Stimulated activated CD4-positive, alpha-beta T cell treated with anti-CD3 and anti-CD28 coated beads, Interleukin-1b, Interleukin-23, amount 100 ng/mL, for 24 hours (primary cell): ENCODE data around the gene SF3A1.
A peak's percentile ranks its signal among the peaks of the same experiment; 100 is the strongest.

Experiments
- DNase-seq, 4 experiments: peaks; one replicate each; pipeline ENCODE4 v3.0.0-alpha.2; 2020; ENCODE audit warnings: low read depth in 4 of 4, low spot score in 1 of 4

SF3A1 gene

DNA sequence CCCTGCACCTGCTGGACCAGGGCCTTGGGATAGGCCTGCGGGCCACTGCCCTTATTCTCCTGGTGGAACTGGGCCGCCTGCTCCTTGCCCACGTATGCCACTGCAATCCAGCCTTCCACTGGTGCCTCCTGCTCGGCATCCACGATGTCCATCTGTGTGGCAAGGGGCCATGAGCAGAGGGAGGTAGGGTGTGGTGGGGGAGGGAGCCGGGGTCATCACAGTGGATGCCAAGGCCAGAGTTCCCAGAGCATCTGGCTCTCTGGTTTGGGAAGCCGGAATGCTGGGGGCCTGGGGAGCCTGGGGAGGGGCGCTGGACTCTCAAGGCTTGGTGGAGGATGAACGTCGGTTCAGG, 29.9 kb upstream of the SF3A1 start:
- no peak for DNase-seq

DNA sequence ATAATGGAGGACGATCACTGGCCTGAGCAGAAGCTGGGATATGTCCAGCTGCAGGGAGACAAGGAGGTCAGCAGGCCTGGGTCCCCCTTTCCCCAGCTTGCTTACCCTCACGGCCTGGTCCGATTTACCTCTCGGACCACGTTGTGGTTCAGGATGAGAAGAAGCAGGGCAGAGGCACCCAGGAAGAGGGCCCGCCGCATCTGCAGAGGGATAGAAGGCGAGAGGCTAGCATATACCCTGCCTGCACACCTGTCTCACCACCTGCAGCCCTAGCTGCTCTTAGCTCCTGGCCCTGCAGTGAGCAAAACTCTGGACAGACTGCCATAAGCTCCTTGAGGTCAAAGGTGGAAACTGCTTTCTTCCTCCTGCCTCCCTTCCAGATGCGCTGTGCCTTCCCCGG, 29.2 kb upstream of the SF3A1 start:
- no peak for DNase-seq

DNA sequence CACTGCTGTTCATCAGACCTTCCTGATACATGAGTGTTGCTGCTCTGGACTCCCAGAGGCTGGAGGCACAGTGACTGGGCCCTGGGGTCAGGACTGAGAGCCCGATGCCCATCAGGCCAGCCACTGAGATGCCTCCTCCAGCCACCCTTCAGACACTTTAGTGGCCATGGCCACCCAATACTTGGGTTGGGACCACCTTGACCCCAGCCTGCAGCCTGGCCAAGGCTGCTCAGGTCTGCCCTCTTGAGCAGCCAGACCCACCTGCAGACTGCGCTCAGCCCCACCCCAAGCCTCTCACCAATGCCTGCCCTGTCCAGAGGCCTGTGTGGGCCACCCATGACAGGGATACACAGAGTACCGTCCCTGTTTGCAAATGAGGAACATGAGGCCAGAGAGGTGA, 26.4 kb upstream of the SF3A1 start:
- no peak for DNase-seq

DNA sequence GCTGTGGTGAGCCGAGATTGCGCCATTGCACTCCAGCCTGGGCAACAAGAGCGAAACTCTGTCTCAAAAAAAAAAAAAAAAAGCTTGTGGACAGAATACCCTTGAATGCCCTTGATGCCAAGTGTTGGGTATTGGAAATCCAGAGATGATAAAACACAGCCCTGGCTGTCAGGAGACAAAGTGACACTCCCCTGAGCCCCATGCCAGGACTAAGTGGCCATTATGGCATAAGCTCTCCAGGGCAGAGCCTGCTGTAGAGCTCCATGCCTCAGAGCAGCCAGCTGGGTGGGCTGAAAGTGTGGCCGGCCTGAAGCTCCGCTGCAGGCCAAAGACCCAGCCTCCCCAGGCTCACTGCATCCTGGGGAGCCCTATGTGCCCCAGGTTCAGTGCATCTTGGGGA, 25.6 kb upstream of the SF3A1 start:
- no peak for DNase-seq

DNA sequence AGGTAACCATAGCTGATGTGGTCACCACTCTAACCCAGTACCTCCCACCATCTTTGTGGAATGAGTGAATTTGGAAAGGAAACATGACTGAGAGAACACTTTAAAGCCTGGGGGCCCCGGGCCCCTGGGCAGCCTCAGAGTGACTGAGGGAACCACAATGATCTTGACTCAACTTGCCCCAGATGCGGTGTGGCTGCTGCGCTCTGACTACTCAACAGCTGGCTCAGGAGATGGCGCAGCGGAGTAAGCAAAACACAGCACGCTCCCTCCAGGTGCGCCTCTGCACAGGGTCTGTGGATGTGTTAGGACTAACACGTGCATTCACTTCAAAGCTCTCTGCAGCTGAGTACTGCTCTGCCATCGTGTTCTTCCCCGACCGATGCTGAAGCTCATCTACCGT, 24.6 kb upstream of the SF3A1 start:
- DNase-seq = no peak

DNA sequence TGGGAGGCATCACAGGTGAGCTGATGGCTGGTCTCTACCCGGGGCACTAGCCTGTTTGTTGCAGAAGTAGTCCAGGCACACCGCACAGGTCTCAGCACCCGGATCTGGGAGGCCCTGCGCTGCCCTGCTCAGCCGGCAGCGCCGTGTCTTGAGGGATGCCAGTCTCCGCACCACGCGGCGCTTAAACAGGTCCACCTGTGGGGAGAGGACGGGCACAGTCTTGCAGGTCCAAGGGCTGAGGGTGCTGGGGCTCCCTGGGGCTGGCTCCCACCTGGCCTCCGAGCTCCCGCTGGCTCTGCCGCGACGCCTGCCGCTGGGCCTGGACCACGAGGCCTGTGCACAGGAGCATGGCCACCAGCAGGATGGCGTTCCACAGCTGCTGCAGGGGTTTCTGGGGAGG, 23.3 kb upstream of the SF3A1 start:
- no peak for DNase-seq

- no peak for DNase-seq
Measured at GRCh38 chr22:30375312-30375849, 18.7 kb upstream of the SF3A1 start.

GRCh38 chr22:30373331-30374325, 16.9 kb upstream of the SF3A1 start:
- DNase-seq = no peak

DNA sequence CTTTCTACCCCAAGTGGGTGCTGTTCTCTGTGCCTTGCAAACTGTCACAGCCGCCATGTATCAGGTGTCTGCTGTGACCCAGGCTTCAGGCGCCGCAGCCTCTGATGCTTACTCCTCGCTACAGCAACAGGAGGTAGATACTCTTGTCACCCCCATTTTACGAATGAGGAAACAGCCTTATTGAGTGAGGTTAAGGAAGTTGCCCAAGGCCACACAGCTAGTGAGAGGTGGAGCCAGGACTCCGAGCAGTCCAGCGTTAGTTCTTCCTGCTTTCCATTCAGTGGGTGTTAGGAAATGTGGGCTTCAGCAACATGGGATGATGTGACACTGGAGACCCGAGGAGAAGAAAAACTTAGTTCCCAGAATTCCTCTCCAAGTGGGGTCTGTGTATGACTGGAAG, 16.2 kb upstream of the SF3A1 start:
- DNase-seq = no peak

GRCh38 chr22:30371981-30372380, 15.3 kb upstream of the SF3A1 start:
- DNase-seq = no peak

- no peak for DNase-seq
Measured at GRCh38 chr22:30371321-30371720, 14.6 kb upstream of the SF3A1 start.

GRCh38 chr22:30370641-30371230, 14.0 kb upstream of the SF3A1 start:
- DNase-seq = no peak

GRCh38 chr22:30368420-30368819, 11.7 kb upstream of the SF3A1 start:
- no peak for DNase-seq

DNA sequence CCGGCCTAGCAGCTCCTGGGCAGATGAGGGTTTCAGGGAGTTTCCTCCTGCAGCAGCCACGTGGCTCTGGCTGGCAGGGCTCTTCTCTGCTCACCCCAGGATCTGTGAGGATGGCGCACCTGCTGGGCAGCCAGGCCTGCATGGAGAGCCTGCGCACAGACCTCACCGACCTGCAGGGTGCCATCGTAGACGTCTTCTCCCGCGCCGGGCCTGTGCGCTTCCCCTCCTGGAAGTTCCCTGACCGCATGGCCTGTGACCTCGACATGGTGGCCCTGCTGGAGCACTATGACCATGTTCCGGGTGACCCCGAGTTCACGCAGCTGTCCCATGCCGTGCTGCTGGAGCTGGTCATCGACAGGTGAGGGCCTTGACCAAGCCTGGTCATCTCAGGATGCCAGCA, 9.2 kb upstream of the SF3A1 start:
- DNase-seq = no peak

GRCh38 chr22:30362651-30363281, 6.1 kb upstream of the SF3A1 start:
- no peak for DNase-seq

DNA sequence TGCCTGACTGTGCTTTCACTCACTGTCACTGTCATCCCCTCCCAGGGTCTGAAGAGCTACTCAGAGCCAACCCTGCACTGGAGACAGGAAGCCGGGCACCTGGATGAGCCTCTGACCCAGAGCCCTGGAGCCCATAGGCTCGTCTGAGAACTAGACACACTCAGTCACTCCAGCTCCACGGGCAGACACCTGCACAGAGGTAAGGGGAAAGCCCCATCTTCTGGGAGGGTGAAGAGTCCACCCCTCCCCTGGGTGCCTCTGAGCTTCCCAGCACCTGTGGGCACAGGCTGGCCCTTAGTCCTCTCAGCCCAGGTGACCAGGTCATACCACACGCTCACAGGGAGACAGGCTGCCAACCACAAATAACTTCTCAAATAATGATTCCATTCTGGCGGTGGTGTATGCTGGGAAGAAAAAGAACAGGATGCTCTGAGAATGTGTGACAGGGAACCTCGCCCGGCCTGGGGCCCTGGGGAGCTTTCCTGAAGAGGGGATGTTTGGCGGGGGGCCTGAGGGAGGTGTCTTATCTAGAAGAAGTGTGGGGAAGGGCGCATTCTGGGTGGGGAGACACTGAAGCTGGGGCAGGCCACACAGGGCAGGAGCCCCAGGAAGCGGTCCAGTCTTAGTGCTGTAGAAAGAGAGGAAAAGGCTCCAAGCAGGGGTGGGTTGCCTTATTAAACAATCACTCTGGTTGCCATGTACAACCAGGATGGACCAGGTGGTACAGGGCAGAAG, 5.4 kb upstream of the SF3A1 start:
- DNase-seq = no peak

- DNase-seq = no peak
Measured at GRCh38 chr22:30358541-30358940, 1.8 kb upstream of the SF3A1 start.

GRCh38 chr22:30357650-30358215, 1.0 kb upstream of the SF3A1 start:
- DNase-seq = no peak

DNA sequence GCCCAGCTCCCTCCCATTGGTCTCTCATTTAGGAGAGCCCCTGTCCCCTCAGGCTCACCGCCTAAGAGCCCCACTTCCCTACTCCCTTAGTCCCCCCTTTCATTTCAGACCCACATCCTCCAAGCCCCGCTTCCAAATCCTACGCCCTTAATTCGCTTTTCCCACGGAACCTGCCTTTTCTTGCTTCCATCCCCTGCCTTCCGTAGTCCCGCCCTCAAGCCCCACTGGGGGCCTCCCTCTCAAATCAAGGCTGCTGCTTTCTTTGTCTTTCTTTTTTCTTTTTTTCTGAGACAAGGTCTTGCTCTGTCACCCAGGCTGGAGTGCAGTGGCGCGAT, 509 bp upstream of the SF3A1 start:
- DNase-seq = peak in 1 of 4 experiments; percentile 13

- no peak for DNase-seq
Measured at GRCh38 chr22:30354644-30355043, 2.0 kb downstream of the SF3A1 start.

DNA sequence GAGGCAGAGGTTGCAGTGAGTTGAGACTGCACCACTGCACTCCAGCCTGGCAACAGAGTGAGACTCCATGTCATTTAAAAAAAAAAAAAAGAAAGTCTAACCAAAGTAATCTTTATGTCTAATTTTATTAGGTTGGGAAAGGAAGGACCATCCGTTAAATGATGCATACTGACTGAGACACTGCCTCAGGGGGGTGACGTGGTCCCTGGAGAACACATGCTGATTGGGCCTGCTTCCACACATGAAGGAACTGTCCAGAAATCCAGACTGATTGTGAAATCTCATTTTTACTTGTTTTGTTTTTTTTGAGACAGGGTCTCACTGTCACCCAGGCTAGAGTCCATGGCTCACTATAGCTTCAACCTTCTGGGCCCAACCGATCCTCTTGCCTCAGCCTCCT, 5.5 kb downstream of the SF3A1 start:
- DNase-seq = no peak
